Fibroblast of mammary gland (primary cell): ENCODE results near the gene PCED1A.

ENCODE experiments used
- DNase-seq: peaks from one replicate; pipeline ENCODE4 v3.0.0-alpha.2; 2010; ENCODE audit warnings: low read depth
- H3K4me3 ChIP-seq: 2 replicates; pipeline ENCODE4 v1.5.1; 2011; ENCODE audit warnings: low read depth, mild to moderate bottlenecking, low read length, moderate library complexity; ENCODE audit not compliant: control insufficient read depth
- CTCF ChIP-seq: conservative IDR thresholded peaks from 2 replicates; pipeline ENCODE4 v1.5.1; 2011; ENCODE audit warnings: low read depth, low read length, inconsistent platforms; ENCODE audit not compliant: control insufficient read depth, insufficient read depth

The PCED1A gene

GRCh38 chr20:2866236-2866635, 25.8 kb upstream of the PCED1A start:
- DNase-seq: no peak
- no peak for TF ChIP-seq CTCF

GRCh38 chr20:2865630-2866029, 25.2 kb upstream of the PCED1A start:
- H3K4me3 ChIP-seq: no peak overlapping the region

More at GRCh38 chr20:2866236-2866635, 25.8 kb upstream of the PCED1A start:
- H3K4me3 ChIP-seq: no peak overlapping the region

GRCh38 chr20:2865101-2865500, 24.6 kb upstream of the PCED1A start:
- no peak for DNase-seq
- TF ChIP-seq CTCF: no peak
- H3K4me3 ChIP-seq: no peak overlapping the region

More at GRCh38 chr20:2865630-2866029, 25.2 kb upstream of the PCED1A start:
- no peak for DNase-seq
- TF ChIP-seq CTCF: no peak

- H3K4me3 ChIP-seq: no peak overlapping the region
- no peak for TF ChIP-seq CTCF
- DNase-seq: no peak
Measured at GRCh38 chr20:2864626-2865025, 24.2 kb upstream of the PCED1A start.

- DNase-seq: peak; percentile 60
- H3K4me3 ChIP-seq: no peak overlapping the region
- TF ChIP-seq CTCF: no peak
Measured at GRCh38 chr20:2859330-2860121, 19.1 kb upstream of the PCED1A start.

GRCh38 chr20:2858591-2858990, 18.1 kb upstream of the PCED1A start:
- no peak overlapping the region for H3K4me3 ChIP-seq
- TF ChIP-seq CTCF: no peak
- DNase-seq: no peak

- TF ChIP-seq CTCF: no peak
- no peak for DNase-seq
- no peak overlapping the region for H3K4me3 ChIP-seq
Measured at GRCh38 chr20:2851086-2851485, 10.6 kb upstream of the PCED1A start.
